Effector CD4-positive, alpha-beta T cell (primary cell): Measurements from ENCODE around the gene MMS19.
"Not testable (repeated sequence)": the region's sequence is repeated elsewhere in the genome, so short reads cannot be mapped to it uniquely, and the experiment has no call there.

Source experiments
- DNase-seq: peaks from one replicate; pipeline ENCODE4 v3.0.0-alpha.2; 2020
- total RNA-seq: gene quantifications from one replicate; lab custom pipeline; 2026; lab: John Stamatoyannopoulos, UW

The MMS19 gene
- 105 reads per million, percentile 83 among the genes with 10 or more reads in this experiment for total RNA-seq

GRCh38 chr10:97498076-97498840 lies at the start of gene MMS19:
Gene MMS19 (minus strand): TSS chr10:97498422. CDS start chr10:97498384, 38 bp downstream.
- peak; percentile 99 for DNase-seq

GRCh38 chr10:97547962-97548361 lies 49.7 kb upstream of the MMS19 start:
- DNase-seq, result no peak

- no peak for DNase-seq
These were observed 49.0 kb upstream of the MMS19 start for GRCh38 chr10:97547271-97547600.

- no peak for DNase-seq
These were observed 48.4 kb upstream of the MMS19 start for GRCh38 chr10:97546456-97547270.

GRCh38 chr10:97543025-97543546 lies 44.9 kb upstream of the MMS19 start:
- no peak for DNase-seq

GRCh38 chr10:97542169-97543024 lies 44.2 kb upstream of the MMS19 start:
- DNase-seq, result no peak

- DNase-seq, result no peak
These were observed 42.7 kb upstream of the MMS19 start for GRCh38 chr10:97540669-97541500.

GRCh38 chr10:97539523-97540200 lies 41.4 kb upstream of the MMS19 start:
- no peak for DNase-seq

- DNase-seq, result no peak
These were observed 40.6 kb upstream of the MMS19 start for GRCh38 chr10:97538839-97539238.

- DNase-seq, result no peak
These were observed 40.2 kb upstream of the MMS19 start for GRCh38 chr10:97538411-97538810.

GRCh38 chr10:97537186-97537869 lies 39.1 kb upstream of the MMS19 start:
- no peak for DNase-seq

- DNase-seq, result no peak
These were observed 36.6 kb upstream of the MMS19 start for GRCh38 chr10:97534746-97535367.

GRCh38 chr10:97533888-97534287 lies 35.7 kb upstream of the MMS19 start:
- no peak for DNase-seq

- no peak for DNase-seq
These were observed 34.9 kb upstream of the MMS19 start for GRCh38 chr10:97532935-97533671.

- DNase-seq, result no peak
These were observed 33.3 kb upstream of the MMS19 start for GRCh38 chr10:97531401-97531986.

- no peak for DNase-seq
These were observed 31.7 kb upstream of the MMS19 start for GRCh38 chr10:97529685-97530465.

GRCh38 chr10:97528876-97529275 lies 30.7 kb upstream of the MMS19 start:
- not testable (repeated sequence) for DNase-seq

GRCh38 chr10:97525683-97526110 lies 27.5 kb upstream of the MMS19 start:
- no peak for DNase-seq
